ENCODE data around the gene DUSP7.
"Not testable (repeated sequence)": the region's sequence is repeated elsewhere in the genome, so short reads cannot be mapped to it uniquely, and the experiment has no call there.

Gene DUSP7

GRCh38 chr3:52046902-52047239 lies 9.5 kb downstream of the DUSP7 start:
- DNase-seq (ENCODE audit: low read depth in 2 of 2): no peak

- DNase-seq (ENCODE audit: low read depth in 2 of 2): no peak
These were observed 10.0 kb downstream of the DUSP7 start for GRCh38 chr3:52046186-52046901.

GRCh38 chr3:52044869-52045619 lies 11.3 kb downstream of the DUSP7 start:
- no peak for DNase-seq (ENCODE audit: low read depth in 2 of 2)

- DNase-seq (ENCODE audit: low read depth in 2 of 2): no peak
These were observed 12.6 kb downstream of the DUSP7 start for GRCh38 chr3:52043750-52044149.

- not testable (repeated sequence) for DNase-seq (ENCODE audit: low read depth in 2 of 2)
These were observed 13.3 kb downstream of the DUSP7 start for GRCh38 chr3:52043039-52043438.

GRCh38 chr3:52041118-52041731 lies 15.1 kb downstream of the DUSP7 start:
- no peak for DNase-seq (ENCODE audit: low read depth in 2 of 2)

GRCh38 chr3:52040600-52040999 lies 15.8 kb downstream of the DUSP7 start:
- DNase-seq (ENCODE audit: low read depth in 2 of 2): no peak

- DNase-seq (ENCODE audit: low read depth in 2 of 2): no peak
These were observed 16.5 kb downstream of the DUSP7 start for GRCh38 chr3:52039846-52040245.

- no peak for DNase-seq (ENCODE audit: low read depth in 2 of 2)
These were observed 16.9 kb downstream of the DUSP7 start for GRCh38 chr3:52039426-52039825.

- no peak for DNase-seq (ENCODE audit: low read depth in 2 of 2)
These were observed 18.1 kb downstream of the DUSP7 start for GRCh38 chr3:52038227-52038626.

GRCh38 chr3:52037291-52037690 lies 19.1 kb downstream of the DUSP7 start:
- no peak for DNase-seq (ENCODE audit: low read depth in 2 of 2)

GRCh38 chr3:52036829-52037228 lies 19.5 kb downstream of the DUSP7 start:
- DNase-seq (ENCODE audit: low read depth in 2 of 2): no peak

GRCh38 chr3:52036222-52036694 lies 20.1 kb downstream of the DUSP7 start:
- no peak for DNase-seq (ENCODE audit: low read depth in 2 of 2)

GRCh38 chr3:52034651-52035050 lies 21.7 kb downstream of the DUSP7 start:
- DNase-seq (ENCODE audit: low read depth in 2 of 2): no peak

- DNase-seq (ENCODE audit: low read depth in 2 of 2): no peak
These were observed 22.2 kb downstream of the DUSP7 start for GRCh38 chr3:52034212-52034611.

GRCh38 chr3:52033748-52034147 lies 22.6 kb downstream of the DUSP7 start:
- DNase-seq (ENCODE audit: low read depth in 2 of 2): not testable (repeated sequence)

GRCh38 chr3:52032702-52033408 lies 23.5 kb downstream of the DUSP7 start:
- DNase-seq (ENCODE audit: low read depth in 2 of 2): no peak

- DNase-seq (ENCODE audit: low read depth in 2 of 2): no peak
These were observed 24.5 kb downstream of the DUSP7 start for GRCh38 chr3:52031896-52032295.

- DNase-seq (ENCODE audit: low read depth in 2 of 2): no peak
These were observed 25.6 kb downstream of the DUSP7 start for GRCh38 chr3:52030714-52031310.

- no peak for DNase-seq (ENCODE audit: low read depth in 2 of 2)
These were observed 26.8 kb downstream of the DUSP7 start for GRCh38 chr3:52029535-52029934.

- no peak for DNase-seq (ENCODE audit: low read depth in 2 of 2)
These were observed 27.3 kb downstream of the DUSP7 start for GRCh38 chr3:52029053-52029452.

GRCh38 chr3:52028572-52028971 lies 27.8 kb downstream of the DUSP7 start:
- DNase-seq (ENCODE audit: low read depth in 2 of 2): no peak

Data from stimulated activated CD4-positive, alpha-beta T cell treated with anti-CD3 and anti-CD28 coated beads, Interleukin-15, amount 100 ng/mL, for 48 hours (primary cell).